ENCODE data around the gene CAMSAP1.
"Not testable (repeated sequence)": the region's sequence is repeated elsewhere in the genome, so short reads cannot be mapped to it uniquely, and the experiment has no call there.

The CAMSAP1 gene

GRCh38 chr9:135907431-135908092, at the start of gene CAMSAP1:
TSS of gene CAMSAP1 (minus strand) at chr9:135907546. CDS start at chr9:135907159, 387 bp downstream.
- peak; percentile 93 for DNase-seq (ENCODE audit: low spot score)

DNA sequence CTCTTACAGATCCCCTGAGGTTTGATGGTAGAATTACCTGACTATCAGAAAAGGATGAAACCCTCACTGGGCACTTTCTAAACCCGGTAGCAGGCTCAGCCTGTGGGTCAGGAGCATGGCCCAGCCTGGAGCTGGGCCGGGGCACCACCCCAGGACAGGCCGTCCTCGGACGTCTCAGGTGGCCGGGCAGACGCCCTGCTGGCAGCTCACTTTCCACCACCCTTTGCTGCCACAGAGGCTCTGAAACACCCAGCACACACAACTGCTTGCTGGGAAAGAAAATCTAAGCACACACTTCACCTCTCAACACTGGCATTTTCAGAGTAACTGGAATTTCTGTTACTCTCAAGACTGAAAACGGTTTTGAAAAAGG, 49.4 kb upstream of the CAMSAP1 start:
- no peak for DNase-seq (ENCODE audit: low spot score)

DNA sequence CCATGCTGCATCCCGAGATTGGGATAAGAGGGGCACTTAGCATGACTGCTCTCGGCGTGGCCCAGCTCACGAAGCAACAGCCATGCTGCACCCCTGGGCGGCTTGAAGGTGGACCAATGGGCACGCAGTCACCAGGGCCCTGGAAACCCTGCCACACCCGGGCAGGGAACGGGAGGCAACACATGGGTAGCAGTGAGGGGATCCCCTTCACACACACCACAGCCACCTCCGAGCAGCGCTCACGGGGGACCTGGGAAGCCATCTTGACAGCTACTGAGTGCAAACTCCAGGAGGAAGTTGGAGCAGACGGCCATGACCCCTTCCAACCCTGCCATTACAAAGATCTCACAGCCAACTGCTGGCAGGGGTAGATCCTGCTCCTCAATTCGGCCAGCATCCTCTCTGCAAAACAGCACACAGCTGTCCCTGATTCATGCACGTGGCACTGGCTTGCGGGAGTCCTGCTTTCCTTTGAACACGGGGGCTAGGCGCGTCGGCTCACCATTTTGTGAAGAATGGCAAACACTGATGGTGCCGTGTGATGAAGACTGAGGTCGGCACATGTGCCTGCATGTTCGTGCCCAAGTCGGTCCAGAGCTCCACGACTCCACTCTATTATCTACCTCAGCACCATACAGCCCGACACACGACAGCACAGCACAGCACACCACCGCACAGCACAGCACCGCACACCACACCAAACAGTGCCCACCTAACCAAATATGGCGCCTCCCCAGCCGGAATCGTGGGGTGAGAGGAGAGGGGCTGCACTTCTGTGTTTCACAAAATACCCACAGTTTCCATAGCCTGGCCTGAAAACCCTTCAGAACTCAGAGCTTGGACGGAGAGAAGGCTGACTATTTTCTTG, 48.8 kb upstream of the CAMSAP1 start:
- DNase-seq (ENCODE audit: low spot score): no peak

GRCh38 chr9:135952664-135953206, 45.4 kb upstream of the CAMSAP1 start:
- no peak for DNase-seq (ENCODE audit: low spot score)

- DNase-seq (ENCODE audit: low spot score): no peak
Measured at GRCh38 chr9:135951889-135952663, 44.7 kb upstream of the CAMSAP1 start.

DNA sequence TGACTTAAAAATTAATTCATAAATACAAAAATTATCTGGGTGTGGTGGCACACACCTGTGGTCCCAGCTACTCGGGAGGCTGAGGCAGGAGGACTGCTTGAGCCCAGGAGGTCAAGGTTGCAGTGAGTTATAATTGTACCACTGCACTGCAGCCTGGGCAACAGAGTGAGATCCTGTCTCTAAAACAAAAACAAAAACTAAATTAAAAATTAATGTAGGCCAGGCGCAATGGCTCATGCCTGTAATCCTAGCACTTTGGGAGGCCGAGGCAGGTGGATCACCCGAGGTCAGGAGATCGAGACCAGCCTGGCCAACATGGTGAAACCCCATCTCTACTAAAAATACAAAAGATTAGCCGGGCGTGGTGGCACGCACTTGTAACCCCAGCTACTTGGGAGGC, 44.0 kb upstream of the CAMSAP1 start:
- DNase-seq (ENCODE audit: low spot score): not testable (repeated sequence)

- not testable (repeated sequence) for DNase-seq (ENCODE audit: low spot score)
Measured at GRCh38 chr9:135950841-135951240, 43.5 kb upstream of the CAMSAP1 start.

GRCh38 chr9:135950135-135950682, 42.9 kb upstream of the CAMSAP1 start:
- DNase-seq (ENCODE audit: low spot score): no peak

- no peak for DNase-seq (ENCODE audit: low spot score)
Measured at GRCh38 chr9:135949501-135950134, 42.3 kb upstream of the CAMSAP1 start.

- no peak for DNase-seq (ENCODE audit: low spot score)
Measured at GRCh38 chr9:135948968-135949367, 41.6 kb upstream of the CAMSAP1 start.

DNA sequence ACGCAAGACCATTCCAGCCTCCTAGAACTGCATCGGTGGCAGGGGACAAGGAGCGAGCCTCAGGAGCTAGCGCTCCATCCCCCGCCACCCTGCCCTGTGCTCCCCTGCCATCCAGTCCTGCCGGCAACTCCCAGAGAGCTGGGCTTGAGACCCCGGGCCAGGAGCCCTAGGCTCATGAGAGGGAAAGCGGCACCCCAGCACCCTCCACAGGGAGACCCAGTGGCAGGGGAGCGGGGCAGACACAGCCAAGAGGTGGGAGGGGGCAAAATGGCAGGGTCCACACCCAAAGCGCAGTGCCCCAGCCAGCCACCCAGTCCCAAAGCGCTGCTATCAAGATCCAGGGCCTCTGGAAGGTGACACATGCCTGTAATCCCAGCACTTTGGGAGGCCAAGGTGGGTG, 41.1 kb upstream of the CAMSAP1 start:
- DNase-seq (ENCODE audit: low spot score): no peak

DNA sequence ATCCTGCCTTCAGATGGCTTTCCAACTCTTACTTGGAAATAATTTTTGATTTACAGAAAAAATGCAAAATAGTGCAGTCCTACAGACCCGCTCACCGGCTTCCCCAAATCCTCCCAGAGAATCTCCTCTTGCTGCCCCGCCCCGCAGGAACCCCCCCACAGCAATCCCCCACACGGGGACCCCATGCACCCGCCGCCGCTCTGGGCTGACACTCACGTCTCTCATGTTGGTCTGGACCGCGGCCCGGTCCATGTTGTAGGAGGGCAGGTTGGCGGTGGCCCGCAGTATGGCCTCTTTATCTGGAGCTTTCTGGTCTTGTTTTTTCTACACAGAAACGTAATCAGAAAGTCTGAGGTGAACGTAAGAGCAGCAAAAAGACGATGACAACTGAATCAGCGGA, 40.2 kb upstream of the CAMSAP1 start:
- no peak for DNase-seq (ENCODE audit: low spot score)

GRCh38 chr9:135947105-135947504, 39.8 kb upstream of the CAMSAP1 start:
- DNase-seq (ENCODE audit: low spot score): not testable (repeated sequence)

- DNase-seq (ENCODE audit: low spot score): no peak
Measured at GRCh38 chr9:135946392-135946994, 39.1 kb upstream of the CAMSAP1 start.

- no peak for DNase-seq (ENCODE audit: low spot score)
Measured at GRCh38 chr9:135945969-135946368, 38.6 kb upstream of the CAMSAP1 start.

- no peak for DNase-seq (ENCODE audit: low spot score)
Measured at GRCh38 chr9:135944444-135945252, 37.3 kb upstream of the CAMSAP1 start.

- not testable (repeated sequence) for DNase-seq (ENCODE audit: low spot score)
Measured at GRCh38 chr9:135943604-135944003, 36.3 kb upstream of the CAMSAP1 start.

DNA sequence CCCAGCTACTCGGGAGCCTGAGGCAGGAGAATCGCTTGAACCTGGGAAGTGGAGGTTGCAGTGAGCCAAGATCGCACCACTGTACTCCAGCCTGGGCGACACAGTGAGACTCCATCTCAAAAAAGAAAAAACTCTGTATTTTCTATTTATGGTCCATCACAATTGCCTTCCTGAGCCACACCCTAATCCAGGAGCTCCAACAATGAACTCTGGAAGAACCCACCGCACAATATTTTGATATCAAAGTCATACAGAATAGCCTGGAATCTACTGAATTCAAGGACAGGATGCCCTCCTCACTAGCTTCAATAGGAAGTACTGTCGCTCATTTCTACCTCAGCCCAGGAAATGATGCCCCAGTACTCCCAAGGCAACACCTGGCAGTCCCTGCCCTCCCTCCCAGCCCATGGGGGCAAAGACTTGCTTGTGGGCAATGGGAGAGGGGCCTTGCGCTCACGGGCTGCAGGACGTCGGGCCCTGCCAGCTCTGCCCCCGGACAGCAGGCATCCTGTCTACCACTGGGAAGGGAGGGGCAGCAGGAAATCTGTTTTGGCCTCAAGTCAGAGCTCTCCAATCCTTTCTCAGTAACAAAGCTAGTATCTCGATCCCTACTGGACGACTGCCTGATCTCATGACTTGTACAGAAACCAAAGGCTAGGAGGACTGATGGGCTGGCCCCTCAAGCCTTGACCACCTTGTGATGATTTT, 34.1 kb upstream of the CAMSAP1 start:
- peak; percentile 31 for DNase-seq (ENCODE audit: low spot score)
